ENCODE measurements around the gene MCM10. TPM values are rescaled to one million over a fixed set of nuclear protein-coding genes. Genes with fewer than 3 reads are reported as not detected.

Gene MCM10
- total and polyA plus RNA-seq, 12 donors, result 0.07 to 3.8 (median 0.25) TPM; not detected in 3

DNA sequence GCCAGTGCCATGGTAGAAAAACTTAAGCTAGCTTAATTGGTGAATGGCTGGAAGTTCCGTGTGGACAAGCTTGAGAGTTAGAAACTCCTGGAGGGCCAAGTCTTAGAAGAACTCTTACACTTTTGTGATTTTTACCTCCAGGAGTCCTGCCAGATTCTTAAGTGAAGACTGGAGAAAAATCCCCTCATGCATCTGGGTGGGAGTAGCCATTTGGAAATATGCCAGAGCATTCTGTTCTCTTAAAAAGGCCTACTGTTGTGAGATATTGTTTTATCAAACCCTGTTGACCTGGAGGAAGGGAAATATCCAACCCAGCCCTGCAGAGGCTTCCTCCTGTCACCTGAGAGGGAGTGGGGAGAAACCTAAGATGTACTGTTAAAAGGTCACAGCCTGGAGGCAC is 17.6 kb upstream of the MCM10 start:
- Histone ChIP-seq H3K4me3 (no peak overlapping the region), H3K36me3 (peaks cover 0 to 59% (median 13%) of the 10 kb centered on the region in 9 donors), H3K27ac (no peak overlapping the region), H3K4me1 (peaks cover 0 to 5% (median 0%) of the 10 kb centered on the region in 9 donors), H3K27me3 (no peaks in the 10 kb centered on the region), H3K9me3 (peaks cover 0 to 30% (median 0%) of the 10 kb centered on the region in 11 donors)
- DNase-seq (no peak), ATAC-seq (peak in 1 of 8 donors; percentile 27)
- TF ChIP-seq, protein P1, sequence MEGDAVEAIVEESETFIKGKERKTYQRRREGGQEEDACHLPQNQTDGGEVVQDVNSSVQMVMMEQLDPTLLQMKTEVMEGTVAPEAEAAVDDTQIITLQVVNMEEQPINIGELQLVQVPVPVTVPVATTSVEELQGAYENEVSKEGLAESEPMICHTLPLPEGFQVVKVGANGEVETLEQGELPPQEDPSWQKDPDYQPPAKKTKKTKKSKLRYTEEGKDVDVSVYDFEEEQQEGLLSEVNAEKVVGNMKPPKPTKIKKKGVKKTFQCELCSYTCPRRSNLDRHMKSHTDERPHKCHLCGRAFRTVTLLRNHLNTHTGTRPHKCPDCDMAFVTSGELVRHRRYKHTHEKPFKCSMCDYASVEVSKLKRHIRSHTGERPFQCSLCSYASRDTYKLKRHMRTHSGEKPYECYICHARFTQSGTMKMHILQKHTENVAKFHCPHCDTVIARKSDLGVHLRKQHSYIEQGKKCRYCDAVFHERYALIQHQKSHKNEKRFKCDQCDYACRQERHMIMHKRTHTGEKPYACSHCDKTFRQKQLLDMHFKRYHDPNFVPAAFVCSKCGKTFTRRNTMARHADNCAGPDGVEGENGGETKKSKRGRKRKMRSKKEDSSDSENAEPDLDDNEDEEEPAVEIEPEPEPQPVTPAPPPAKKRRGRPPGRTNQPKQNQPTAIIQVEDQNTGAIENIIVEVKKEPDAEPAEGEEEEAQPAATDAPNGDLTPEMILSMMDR (IDR thresholded peaks at IDR 0.05), result no peak
- 83 to 92% methylated on average over 1 of the region's 1 CpG for WGBS, 2 donors
- intact Hi-C loops (cut with DNase I), result no loop called here

- Histone ChIP-seq H3K27me3 (no peaks in the 10 kb centered on the region), H3K4me1 (peaks cover 0 to 5% (median 0%) of the 10 kb centered on the region in 9 donors), H3K9me3 (peaks cover 0 to 41% (median 0%) of the 10 kb centered on the region in 11 donors), H3K4me3 (no peak overlapping the region), H3K27ac (no peak overlapping the region), H3K36me3 (peaks cover 0 to 49% (median 13%) of the 10 kb centered on the region in 9 donors)
- 71 to 98% methylated on average over 3 of the region's 3 CpGs for WGBS, 2 donors
- DNase-seq (no peak), ATAC-seq (no peak)
- TF ChIP-seq, protein P1 (IDR thresholded peaks at IDR 0.05), result no peak
- intact Hi-C loops (cut with DNase I), result no loop called here
These were observed 16.5 kb upstream of the MCM10 start for GRCh38 chr10:13144814-13145213.

- Histone ChIP-seq H3K9me3 (peaks cover 0 to 50% (median 0%) of the 10 kb centered on the region in 11 donors), H3K4me1 (peaks cover 0 to 5% (median 0%) of the 10 kb centered on the region in 9 donors), H3K36me3 (peaks cover 0 to 33% (median 2%) of the 10 kb centered on the region in 9 donors), H3K27me3 (no peaks in the 10 kb centered on the region), H3K27ac (no peak overlapping the region), H3K4me3 (no peak overlapping the region)
- TF ChIP-seq, protein P1 (IDR thresholded peaks at IDR 0.05), result no peak
- WGBS, 2 donors, result 83 to 88% methylated on average over 1 of the region's 1 CpG
- intact Hi-C loops (cut with DNase I), result no loop called here
- ATAC-seq, result no peak
- DNase-seq, result no peak
These were observed 15.0 kb upstream of the MCM10 start for GRCh38 chr10:13146379-13146778.

GRCh38 chr10:13147161-13147560 is 14.2 kb upstream of the MCM10 start:
- intact Hi-C loops (cut with DNase I), result no loop called here
- Histone ChIP-seq H3K36me3 (peaks cover 0 to 26% (median 0%) of the 10 kb centered on the region in 9 donors), H3K9me3 (peaks cover 0 to 50% (median 0%) of the 10 kb centered on the region in 11 donors), H3K27me3 (no peaks in the 10 kb centered on the region), H3K4me1 (peaks cover 0 to 5% (median 0%) of the 10 kb centered on the region in 9 donors), H3K4me3 (no peak overlapping the region), H3K27ac (no peak overlapping the region)
- DNase-seq (no peak), ATAC-seq (no peak)
- TF ChIP-seq, protein P1 (IDR thresholded peaks at IDR 0.05), result no peak
